WTC11 (cell line): ENCODE measurements around the gene B4GALT2. TPM values are rescaled to one million over a fixed set of nuclear protein-coding genes. Genes with fewer than 3 reads are reported as not detected.

Source experiments
- ATAC-seq: fragments of 200-7000 bp; cut with Tn5 transposase; 2 replicates; pipeline ENCODE4 v1.10.0; 2021; ENCODE audit warnings: mild to moderate bottlenecking, moderate library complexity
- CTCF ChIA-PET: fragments of 300-600 bp; sonication (Branson Sonifier 250); formaldehyde crosslinking; loops from one replicate; lab custom pipeline; 2021; ENCODE audit warnings: antibody characterized with exemption; lab: Charles Lee
- POLR2A ChIA-PET: fragments of 350-600 bp; sonication (Branson Sonifier 250); formaldehyde crosslinking; loops from one replicate; lab custom pipeline; 2021; ENCODE audit warnings: antibody characterized with exemption; lab: Charles Lee
- DNase-seq: peaks from one replicate; pipeline ENCODE4 v3.0.0; 2021; ENCODE audit warnings: low spot score
- H3K27ac Mint-ChIP-seq: 2 replicates; pipeline ENCODE4 v1.8.0; 2021; ENCODE audit warnings: mixed read lengths
- H3K27me3 Mint-ChIP-seq: 2 replicates; pipeline ENCODE4 v1.8.0; 2021; ENCODE audit warnings: low read depth, mild to moderate bottlenecking, moderate library complexity, mixed read lengths
- H3K36me3 Mint-ChIP-seq: 2 replicates; pipeline ENCODE4 v1.8.0; 2021; ENCODE audit warnings: mixed read lengths
- H3K4me1 Mint-ChIP-seq: 2 replicates; pipeline ENCODE4 v1.8.0; 2022; ENCODE audit warnings: mixed read lengths
- H3K4me3 Mint-ChIP-seq: 2 replicates; pipeline ENCODE4 v1.8.0; 2021; ENCODE audit warnings: mild to moderate bottlenecking, moderate library complexity, mixed read lengths
- H3K9me3 Mint-ChIP-seq: 2 replicates; pipeline ENCODE4 v1.8.0; 2021; ENCODE audit warnings: mixed read lengths
- CTCF ChIP-seq: fragments of 200-600 bp; IDR thresholded peaks from 2 replicates; pipeline ENCODE4 v1.8.0; 2022; ENCODE audit warnings: antibody characterized with exemption
- JUN ChIP-seq: sonication (generic); formaldehyde crosslinking; IDR thresholded peaks from 2 replicates; pipeline ENCODE4 v1.8.0; 2023; ENCODE audit warnings: mild to moderate bottlenecking, missing genetic modification reagents
- MXD4 ChIP-seq: fragments of 250-450 bp; sonication (Bioruptor Pico); IDR thresholded peaks from 2 replicates; pipeline ENCODE4 v1.8.0; 2021; ENCODE audit warnings: mild to moderate bottlenecking, moderate library complexity, borderline replicate concordance
- NFE2L1 ChIP-seq: sonication (generic); formaldehyde crosslinking; IDR thresholded peaks from 2 replicates; pipeline ENCODE4 v1.8.1; 2023; ENCODE audit warnings: missing genetic modification reagents
- NFYB ChIP-seq: sonication (generic); formaldehyde crosslinking; conservative IDR thresholded peaks from 2 replicates; pipeline ENCODE4 v1.8.0; 2022; ENCODE audit warnings: low read depth, missing genetic modification reagents
- NR1H2 ChIP-seq: sonication (generic); formaldehyde crosslinking; IDR thresholded peaks from 2 replicates; pipeline ENCODE4 v1.9.0; 2021; ENCODE audit warnings: mild to moderate bottlenecking, moderate library complexity, missing genetic modification reagents
- NR2C2 ChIP-seq: sonication (generic); formaldehyde crosslinking; IDR thresholded peaks from 2 replicates; pipeline ENCODE4 v1.8.0; 2022; ENCODE audit warnings: mild to moderate bottlenecking, missing genetic modification reagents
- OVOL2 ChIP-seq: fragments of 250-450 bp; sonication (Bioruptor Pico); IDR thresholded peaks from 2 replicates; pipeline ENCODE4 v1.9.0; 2021; ENCODE audit warnings: mild to moderate bottlenecking, borderline replicate concordance
- PRRX2 ChIP-seq: fragments of 250-450 bp; sonication (Bioruptor Pico); IDR thresholded peaks from 2 replicates; pipeline ENCODE4 v1.8.0; 2021; ENCODE audit warnings: mild to moderate bottlenecking
- ZNF232 ChIP-seq: sonication (generic); formaldehyde crosslinking; IDR thresholded peaks from 2 replicates; pipeline ENCODE4 v1.8.0; 2022; ENCODE audit warnings: mild to moderate bottlenecking, missing genetic modification reagents
- ZNF281 ChIP-seq: sonication (generic); formaldehyde crosslinking; IDR thresholded peaks from 2 replicates; pipeline ENCODE4 v1.8.0; 2023; ENCODE audit warnings: mild to moderate bottlenecking, missing genetic modification reagents
- ZNF416 ChIP-seq: fragments of 250-450 bp; sonication (Bioruptor Pico); IDR thresholded peaks from 2 replicates; pipeline ENCODE4 v1.9.0; 2021; ENCODE audit warnings: mild to moderate bottlenecking, inconsistent platforms
- ZNF532 ChIP-seq: fragments of 250-450 bp; sonication (Bioruptor Pico); IDR thresholded peaks from 2 replicates; pipeline ENCODE4 v1.9.0; 2021; ENCODE audit warnings: mild to moderate bottlenecking, borderline replicate concordance
- ZNF671 ChIP-seq: fragments of 250-450 bp; sonication (Bioruptor Pico); IDR thresholded peaks from 2 replicates; pipeline ENCODE4 v1.8.0; 2021; ENCODE audit warnings: mild to moderate bottlenecking
- total RNA-seq: library from RNA; stranded (reverse); gene quantifications from 3 replicates; pipeline ENCODE4 v1.2.3, GENCODE V29; 2021

B4GALT2 gene
- total RNA-seq, 1 experiment from 2014 or later, result 66.7 TPM

- TF ChIP-seq CTCF (no peak), NR2C2 (CRISPR knock-in tag) (no peak)
Measured at GRCh38 chr1:44014365-44015104, 35.5 kb downstream of the B4GALT2 start (continued).

DNA sequence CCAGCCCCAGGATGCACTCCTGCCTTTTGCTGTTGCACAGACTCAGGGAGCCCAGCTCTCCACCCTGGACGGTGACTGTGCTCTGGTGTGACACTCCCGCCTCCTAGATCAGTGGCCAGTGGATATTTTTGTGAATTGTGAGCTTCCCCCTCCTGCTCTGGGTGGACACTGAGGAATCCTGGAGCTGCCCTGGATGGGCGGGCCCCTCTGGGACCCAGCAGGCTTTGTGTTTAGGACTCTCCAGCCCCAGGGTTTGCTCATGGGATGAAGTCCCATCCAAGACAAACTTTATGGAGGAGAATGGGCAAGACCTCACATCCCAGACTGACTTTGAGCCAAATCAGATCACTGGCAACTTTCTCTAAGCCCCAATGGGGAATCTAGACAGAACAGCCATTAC, 36.2 kb downstream of the B4GALT2 start:
- no peak overlapping the region for H3K27ac Mint-ChIP-seq
- H3K27me3 Mint-ChIP-seq, result no peaks in the 10 kb centered on the region
- no peak overlapping the region for H3K4me3 Mint-ChIP-seq
- no peak for DNase-seq
- POLR2A ChIA-PET, result no interaction called here
- ATAC-seq, result no peak
- TF ChIP-seq NFE2L1 (CRISPR knock-in tag) (no peak), OVOL2 (CRISPR knock-in tag) (no peak), ZNF232 (no peak), ZNF416 (CRISPR knock-in tag) (no peak), ZNF671 (no peak), JUN (CRISPR knock-in tag) (no peak), PRRX2 (no peak), ZNF532 (CRISPR knock-in tag) (no peak)
- no peaks in the 10 kb centered on the region for H3K36me3 Mint-ChIP-seq
- H3K4me1 Mint-ChIP-seq, result peaks cover 7% of the 10 kb centered on the region
- CTCF ChIA-PET, result interaction anchor here (0.5 to 4.3 kb wide), 4 partner anchors 9 to 1016 kb away, joined by 5 to 35 read pairs (median 7); no protein-coding TSS in a partner anchor
- H3K9me3 Mint-ChIP-seq, result no peaks in the 10 kb centered on the region

DNA sequence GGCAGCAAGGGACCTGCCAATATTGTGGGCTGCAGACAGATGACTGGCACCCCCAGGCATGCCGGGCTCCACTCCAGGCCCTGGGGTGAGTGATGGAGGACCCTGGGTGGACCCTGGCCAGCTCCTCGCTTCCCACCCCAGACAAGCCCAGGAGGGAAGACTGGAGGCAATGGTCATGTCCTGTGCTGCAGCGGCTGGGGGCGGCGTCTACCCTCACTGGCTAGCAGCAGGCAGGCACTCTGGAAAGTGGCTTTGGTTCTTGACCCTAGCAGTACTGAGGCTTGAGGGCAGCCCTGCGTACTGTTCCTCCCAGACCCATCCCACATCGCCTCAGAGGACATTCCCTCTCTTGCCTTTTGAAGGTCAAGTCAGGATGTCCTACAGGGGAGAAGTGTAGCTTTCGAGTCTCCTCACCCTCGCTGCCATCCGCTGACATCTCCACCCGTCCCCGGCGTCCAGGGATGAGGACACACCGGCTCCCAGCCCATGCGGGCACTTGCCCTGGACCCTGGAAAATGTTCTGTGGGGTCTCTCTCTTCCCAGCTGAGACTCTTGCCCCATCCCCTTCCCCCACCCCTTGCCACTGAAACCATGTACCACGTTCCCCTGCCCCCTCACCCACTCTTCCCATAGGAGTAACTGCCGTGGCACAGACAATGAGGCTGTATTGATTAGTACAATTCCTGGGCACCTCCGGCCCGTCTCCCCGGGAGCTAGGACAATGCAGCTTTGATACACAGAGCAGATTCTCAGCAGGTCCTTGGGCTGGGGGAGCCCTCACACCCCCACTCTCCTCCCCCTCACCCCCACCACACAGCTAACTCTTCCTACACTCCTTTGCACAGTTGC, 37.3 kb downstream of the B4GALT2 start:
- ATAC-seq (no peak), DNase-seq (no peak)
- Mint-ChIP-seq H3K4me3 (no peak overlapping the region), H3K9me3 (no peaks in the 10 kb centered on the region), H3K27ac (no peak overlapping the region), H3K27me3 (no peaks in the 10 kb centered on the region), H3K4me1 (peaks cover 7% of the 10 kb centered on the region), H3K36me3 (no peaks in the 10 kb centered on the region)
- ChIA-PET POLR2A (interaction anchor here (1.1 kb wide), 1 partner anchor 14 kb away, joined by 3 read pairs; no protein-coding TSS in a partner anchor), CTCF (interaction anchor here (0.7 to 4.3 kb wide), 4 partner anchors 10 to 19 kb away, joined by 3 to 35 read pairs (median 4); partner anchors contain the start of gene SLC6A9)
- TF ChIP-seq NR1H2 (CRISPR knock-in tag) (no peak), NFYB (CRISPR knock-in tag) (no peak), ZNF532 (CRISPR knock-in tag) (no peak), MXD4 (CRISPR knock-in tag) (no peak), ZNF281 (CRISPR knock-in tag) (no peak)
